Adrenal gland (tissue), 12 donors: ENCODE measurements around the gene MDM4. TPM values are rescaled to one million over a fixed set of nuclear protein-coding genes. Genes with fewer than 3 reads are reported as not detected.

Experiments used
- DNase-seq, 7 donors: peaks; one replicate each; pipeline ENCODE4 v3.0.0-alpha.2; 2019 to 2020
- H3K27ac ChIP-seq, 5 donors: fragments of 200-600 bp; sonication (generic) in 4 of 5; 1 replicate in 3 of 5; 2 replicates in 2 of 5; pipeline versions ENCODE4 v1.5.1 to v1.8.0; 2016 to 2020; ENCODE audit warnings: mild to moderate bottlenecking in 1 of 5
- H3K27me3 ChIP-seq: fragments of 200-600 bp; 2 replicates; pipeline ENCODE4 v1.8.0; 2021
- H3K36me3 ChIP-seq, 2 donors: fragments of 200-600 bp; replicated peaks in 1 of 2; 1 replicate in 1 of 2; 2 replicates in 1 of 2; pipeline versions ENCODE4 v1.5.1 to v1.8.0; 2018 to 2022
- H3K4me1 ChIP-seq, 2 donors: fragments of 200-600 bp; replicated peaks in 1 of 2; 1 replicate in 1 of 2; 2 replicates in 1 of 2; pipeline versions ENCODE4 v1.5.1 to v1.8.0; 2018 to 2021
- H3K4me3 ChIP-seq, 4 donors: fragments of 200-600 bp; sonication (generic) in 3 of 4; one replicate each; pipeline ENCODE4 v1.5.1; 2016 to 2018
- H3K9me3 ChIP-seq, 3 donors: fragments of 200-600 bp; sonication (generic) in 1 of 3; replicated peaks in 1 of 3; 1 replicate in 2 of 3; 2 replicates in 1 of 3; pipeline versions ENCODE4 v1.5.1 to v1.8.0; 2016 to 2021
- POLR2A ChIP-seq, 2 donors: fragments of 450-650 bp; IDR thresholded peaks; one replicate each; pipeline ENCODE4 v1.6.1; 2017; ENCODE audit warnings: antibody characterized with exemption in 2 of 2, mild to moderate bottlenecking in 2 of 2, moderate library complexity in 1 of 2
- WGBS, 4 donors: extraction: QIAGEN DNeasy Blood & Tissue Kit in 2 of 4; methylation state at CpG; one replicate each; pipeline versions ENCODE4 v1.1.5 to v1.1.7; 2013 to 2017; 5-methylcytosine and 5-hydroxymethylcytosine counted together
- intact Hi-C, 2 donors: fragments of 100-400 bp; cut with DNase I; formaldehyde crosslinking; loops; one replicate each; pipeline versions ENCODE4 v1.14.1 to v1.15.0; 2022 to 2023
- polyA plus RNA-seq, 3 donors: library from polyadenylated mRNA; stranded (reverse); fragments of 200-250 nt in 2 of 3; fragments of 350-450 nt in 1 of 3; fragmentation: Illumina TruSeq in 1 of 3; extraction: RNeasy Lipid Tissue Mini Kit (QIAGEN cat#74804) in 1 of 3; gene quantifications; one replicate each; pipeline ENCODE4 v1.2.3, GENCODE V29; 2013 to 2014
- total RNA-seq, 9 donors: library from RNA; depleted of rRNA in 4 of 9; stranded (reverse); fragments of >200 nt in 4 of 9; fragments of 120-200 nt in 1 of 9; fragmentation: NEBNext Ultra II Directional in 1 of 9; extraction: Animal tissue kit (Norgen Biotek cat#: 25700) in 1 of 9; gene quantifications; one replicate each; pipeline versions ENCODE4 v1.1.0 to v1.2.4, GENCODE V29; 2013 to 2023
- TF ChIP-seq, protein P1 (sequence below), 6 experiments: fragments of 450-650 bp in 4 of 6; fragments of 200-600 bp in 2 of 6; sonication (generic) in 1 of 6; IDR thresholded peaks; 1 replicate in 5 of 6; 2 replicates in 1 of 6; pipeline versions ENCODE4 v1.5.1 to v1.8.0; 2016 to 2021; ENCODE audit warnings: antibody characterized with exemption in 6 of 6, mild to moderate bottlenecking in 2 of 6, moderate library complexity in 1 of 6
- donor health status: healthy with polysubstance abuse.
- donor health status: Bipolar disorder and iron deficiency.
- donor health status: DM: yes; HTN: yes; CAD: no.
- donor health status: DM: no; HTN: no; CAD: no.
- donor health status: DM: no; HTN: no; CAD: no.
- donor health status: DM: yes; HTN: yes; CAD: no.

MDM4 gene
- total and polyA plus RNA-seq, 12 donors: 11.3 to 77.4 (median 42.8) TPM

DNA sequence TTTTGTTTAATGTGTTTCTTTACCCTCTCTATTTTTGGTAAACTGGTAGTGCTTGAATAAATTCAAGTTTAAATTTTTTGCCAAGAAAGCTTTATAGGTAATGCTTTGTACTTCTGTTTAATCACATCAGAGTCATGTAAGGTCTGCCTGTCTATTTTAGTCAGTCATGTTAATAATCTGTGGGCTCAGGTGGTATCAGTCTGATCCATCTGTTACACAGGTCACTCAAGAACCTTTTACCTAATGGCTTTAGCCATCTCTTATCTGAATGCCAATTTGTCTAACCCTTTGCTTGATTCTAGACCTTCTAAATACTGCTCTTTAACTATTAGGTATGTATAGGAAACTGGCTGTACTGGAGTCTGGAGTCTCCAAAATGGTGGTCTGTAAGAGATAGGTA is 16.6 kb downstream of the MDM4 start:
- intact Hi-C loops: no loop called here
- Histone ChIP-seq H3K9me3 (no peaks in the 10 kb centered on the region), H3K27me3 (no peaks in the 10 kb centered on the region), H3K27ac (no peak overlapping the region), H3K4me3 (no peak overlapping the region), H3K4me1 (peaks cover 0 to 8% of the 10 kb centered on the region in 2 donors), H3K36me3 (peaks cover 0 to 86% of the 10 kb centered on the region in 2 donors)
- no peak for DNase-seq
- TF ChIP-seq, protein P1, sequence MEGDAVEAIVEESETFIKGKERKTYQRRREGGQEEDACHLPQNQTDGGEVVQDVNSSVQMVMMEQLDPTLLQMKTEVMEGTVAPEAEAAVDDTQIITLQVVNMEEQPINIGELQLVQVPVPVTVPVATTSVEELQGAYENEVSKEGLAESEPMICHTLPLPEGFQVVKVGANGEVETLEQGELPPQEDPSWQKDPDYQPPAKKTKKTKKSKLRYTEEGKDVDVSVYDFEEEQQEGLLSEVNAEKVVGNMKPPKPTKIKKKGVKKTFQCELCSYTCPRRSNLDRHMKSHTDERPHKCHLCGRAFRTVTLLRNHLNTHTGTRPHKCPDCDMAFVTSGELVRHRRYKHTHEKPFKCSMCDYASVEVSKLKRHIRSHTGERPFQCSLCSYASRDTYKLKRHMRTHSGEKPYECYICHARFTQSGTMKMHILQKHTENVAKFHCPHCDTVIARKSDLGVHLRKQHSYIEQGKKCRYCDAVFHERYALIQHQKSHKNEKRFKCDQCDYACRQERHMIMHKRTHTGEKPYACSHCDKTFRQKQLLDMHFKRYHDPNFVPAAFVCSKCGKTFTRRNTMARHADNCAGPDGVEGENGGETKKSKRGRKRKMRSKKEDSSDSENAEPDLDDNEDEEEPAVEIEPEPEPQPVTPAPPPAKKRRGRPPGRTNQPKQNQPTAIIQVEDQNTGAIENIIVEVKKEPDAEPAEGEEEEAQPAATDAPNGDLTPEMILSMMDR (IDR thresholded peaks at IDR 0.05): no peak
- no peak for TF ChIP-seq POLR2A (IDR thresholded peaks at IDR 0.05)

DNA sequence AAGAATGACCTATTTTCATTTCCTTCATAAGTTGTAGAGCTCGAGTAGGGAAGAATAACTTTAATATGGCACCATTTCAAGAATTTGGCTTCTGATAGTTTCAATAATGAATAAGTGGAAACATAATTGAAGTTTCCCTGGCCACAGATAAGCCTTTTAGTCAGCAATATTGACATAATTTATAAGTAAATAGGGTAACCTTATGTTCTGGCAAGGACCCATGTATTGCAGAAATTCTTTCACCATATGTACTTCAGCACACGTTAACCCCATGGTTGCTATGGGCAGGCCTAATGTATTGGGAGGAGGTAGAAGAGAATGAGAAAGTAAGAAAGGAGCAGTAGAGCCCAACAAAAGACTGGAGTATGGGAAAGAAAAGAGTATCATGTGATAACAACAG is 25.4 kb downstream of the MDM4 start:
- no peak for TF ChIP-seq POLR2A (IDR thresholded peaks at IDR 0.05)
- TF ChIP-seq, protein P1 (IDR thresholded peaks at IDR 0.05): no peak
- no peaks in the 10 kb centered on the region for H3K9me3 ChIP-seq
- peaks cover 0 to 73% of the 10 kb centered on the region in 2 donors for H3K36me3 ChIP-seq
- no peak overlapping the region for H3K4me3 ChIP-seq
- WGBS, 4 donors: 60 to 66% (median 62%) methylated on average over 2 of the region's 2 CpGs
- DNase-seq: no peak
- no peak overlapping the region for H3K27ac ChIP-seq
- intact Hi-C loops: no loop called here
- no peaks in the 10 kb centered on the region for H3K27me3 ChIP-seq
- H3K4me1 ChIP-seq: peaks cover 0 to 2% of the 10 kb centered on the region in 2 donors

DNA sequence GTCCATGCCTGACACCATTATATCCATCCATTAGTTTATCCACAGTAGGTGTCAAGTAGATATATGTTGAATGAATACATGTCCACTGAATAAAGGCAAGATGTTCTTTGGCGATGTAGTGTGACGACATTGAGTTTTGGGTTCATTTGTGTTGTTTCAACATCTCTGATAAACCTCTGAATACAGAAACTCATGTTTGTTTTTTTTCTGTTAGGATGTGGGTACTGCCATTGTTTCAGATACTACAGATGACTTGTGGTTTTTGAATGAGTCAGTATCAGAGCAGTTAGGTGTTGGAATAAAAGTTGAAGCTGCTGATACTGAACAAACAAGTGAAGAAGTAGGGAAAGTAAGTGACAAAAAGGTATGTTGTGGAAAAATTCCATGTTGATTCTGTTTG is 28.1 kb downstream of the MDM4 start:
- Histone ChIP-seq H3K9me3 (no peaks in the 10 kb centered on the region), H3K36me3 (peaks cover 0 to 75% of the 10 kb centered on the region in 2 donors), H3K27ac (no peak overlapping the region), H3K27me3 (no peaks in the 10 kb centered on the region), H3K4me3 (no peak overlapping the region), H3K4me1 (no peaks in the 10 kb centered on the region)
- no peak for TF ChIP-seq POLR2A (IDR thresholded peaks at IDR 0.05)
- TF ChIP-seq, protein P1 (IDR thresholded peaks at IDR 0.05): no peak
- 78 to 95% (median 88%) methylated on average over 2 of the region's 2 CpGs for WGBS, 4 donors
- no peak for DNase-seq
- intact Hi-C loops: no loop called here

- DNase-seq: no peak
- no peaks in the 10 kb centered on the region for H3K9me3 ChIP-seq
- H3K4me1 ChIP-seq: no peaks in the 10 kb centered on the region
- no peak overlapping the region for H3K4me3 ChIP-seq
- intact Hi-C loops: no loop called here
- TF ChIP-seq, protein P1 (IDR thresholded peaks at IDR 0.05): no peak
- no peak for TF ChIP-seq POLR2A (IDR thresholded peaks at IDR 0.05)
- peaks cover 0 to 75% of the 10 kb centered on the region in 2 donors for H3K36me3 ChIP-seq
- 93 to 96% (median 95%) methylated on average over 2 of the region's 2 CpGs for WGBS, 4 donors
- no peaks in the 10 kb centered on the region for H3K27me3 ChIP-seq
- no peak overlapping the region for H3K27ac ChIP-seq
Measured at GRCh38 chr1:204545202-204545601, 29.0 kb downstream of the MDM4 start.
